HuH-7 (cell line): ENCODE measurements around the gene DNAH11.

Experiments used
- DNase-seq: peaks from one replicate; pipeline ENCODE4 v3.0.0; 2011; ENCODE audit warnings: low spot score

Gene DNAH11

GRCh38 chr7:21934808-21935207, 392.0 kb downstream of the DNAH11 start:
- no peak for DNase-seq

DNA sequence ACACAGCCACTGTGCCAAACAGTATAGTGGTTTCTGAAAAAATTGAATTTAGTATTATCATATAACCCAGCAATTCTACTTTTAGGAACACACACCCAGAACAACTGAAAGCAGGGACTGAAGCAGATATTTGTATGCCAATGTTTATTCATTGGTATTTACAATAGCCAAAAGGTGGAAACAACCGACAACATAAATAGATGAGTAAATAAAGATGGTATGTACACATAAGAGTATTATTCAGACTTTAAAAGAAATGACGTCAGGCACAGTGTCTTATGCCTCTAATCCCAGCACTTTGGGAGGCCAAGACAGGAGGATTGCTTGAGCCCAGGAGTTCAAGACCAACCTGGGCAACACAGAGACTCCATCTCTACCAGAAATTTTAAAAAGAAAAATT, 395.6 kb downstream of the DNAH11 start:
- no peak for DNase-seq

DNA sequence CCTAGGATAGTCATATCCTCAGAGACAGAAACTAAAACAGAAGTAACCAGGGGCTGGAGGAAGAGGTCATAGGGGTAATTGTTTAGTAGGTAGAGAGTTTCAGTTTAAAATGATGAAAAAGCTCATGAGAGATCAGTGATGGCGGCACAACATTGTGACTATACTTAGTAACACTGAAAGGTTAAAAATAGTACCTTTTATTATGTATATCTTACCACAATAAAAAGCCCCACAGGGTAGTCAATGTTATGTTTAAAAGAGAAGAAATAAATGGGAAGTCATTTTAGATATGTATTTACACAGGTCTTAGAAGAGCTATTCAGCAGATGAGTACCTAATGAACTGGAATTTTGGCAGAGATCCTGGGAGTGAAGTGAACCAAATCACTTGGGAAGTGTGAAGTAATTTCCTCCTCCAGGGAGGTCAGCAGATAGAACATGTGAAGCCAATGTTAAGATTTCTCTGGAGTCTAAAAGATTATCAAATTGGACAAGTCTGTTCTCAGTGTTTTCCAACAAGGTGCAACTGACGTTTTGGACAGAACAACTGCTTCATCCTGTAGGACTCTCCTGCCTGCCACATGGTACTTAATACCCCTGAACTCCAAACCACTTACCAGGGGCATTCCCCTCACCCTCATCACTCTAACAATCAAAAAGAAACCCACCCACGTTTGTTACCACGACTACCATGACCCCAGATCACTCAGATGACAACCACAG, 396.5 kb downstream of the DNAH11 start:
- DNase-seq: no peak

- no peak for DNase-seq
Observed at GRCh38 chr7:21939858-21940372, 397.1 kb downstream of the DNAH11 start.

DNA sequence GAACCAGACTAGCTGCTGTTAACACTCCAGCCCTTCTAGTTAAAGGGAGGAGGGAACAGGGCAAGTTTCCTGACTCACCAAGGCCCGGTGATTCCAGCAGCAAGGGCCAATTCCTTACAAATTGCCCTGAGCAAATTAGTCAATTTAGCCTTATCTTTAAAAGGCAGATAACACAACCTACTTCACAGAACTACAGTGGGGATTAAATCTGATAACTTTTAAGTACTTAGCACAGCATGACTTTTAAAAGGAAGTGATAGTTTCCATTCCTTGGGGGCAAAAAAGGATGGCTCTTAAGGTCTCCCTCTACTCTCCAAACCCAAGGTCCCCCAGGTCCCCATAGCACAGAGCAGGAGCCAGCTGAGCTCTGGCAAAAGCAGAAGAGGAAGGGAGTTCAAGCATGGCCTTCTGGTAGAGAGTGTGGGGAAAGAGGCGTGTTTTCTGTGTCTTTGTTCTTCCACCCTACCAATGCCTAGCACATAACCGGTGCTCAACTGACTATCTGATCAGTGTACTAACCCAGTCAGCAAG, 398.8 kb downstream of the DNAH11 start:
- no peak for DNase-seq

GRCh38 chr7:21942955-21943354, 400.1 kb downstream of the DNAH11 start:
- DNase-seq: no peak

GRCh38 chr7:21943436-21943835, 400.6 kb downstream of the DNAH11 start:
- no peak for DNase-seq

DNA sequence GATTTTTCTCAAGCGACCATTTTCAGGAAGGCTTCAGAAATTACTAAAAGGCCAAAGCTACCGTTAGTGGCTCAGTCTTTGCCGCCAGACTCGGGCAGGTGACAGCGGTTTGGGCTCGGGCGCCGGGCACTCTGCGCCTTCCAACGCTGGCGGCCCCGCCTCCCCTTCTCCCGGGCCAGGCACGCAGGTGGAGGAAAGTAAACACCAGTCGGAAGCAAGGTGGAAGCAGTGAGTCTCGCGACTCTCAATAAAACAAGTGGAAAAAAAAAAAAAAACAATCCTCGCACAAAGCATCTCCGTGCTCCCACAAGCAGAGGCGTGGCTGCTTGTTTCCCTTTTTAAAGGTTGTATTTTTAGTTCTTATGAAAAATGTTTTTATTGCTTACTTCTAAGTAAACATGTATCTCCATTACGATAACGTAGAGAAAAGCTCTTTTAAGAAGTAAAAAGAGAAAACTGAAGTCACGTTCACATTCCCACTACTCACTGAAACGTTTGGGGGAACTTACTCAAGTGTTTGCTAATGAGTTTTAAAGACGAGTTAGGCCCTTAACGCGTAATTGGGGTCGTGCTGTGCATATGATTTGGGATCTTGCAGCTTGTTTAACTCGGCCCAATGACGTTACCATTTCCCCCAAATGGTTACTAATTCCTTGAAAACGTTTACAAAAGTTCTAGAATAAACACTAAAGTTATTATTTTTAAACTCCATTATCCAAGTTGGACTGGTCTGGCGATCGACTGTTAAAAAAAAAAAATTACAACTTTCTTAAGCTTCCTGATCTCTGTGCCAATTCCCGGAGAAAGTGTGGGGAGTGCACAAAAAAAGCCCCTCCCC, 402.0 kb downstream of the DNAH11 start:
- DNase-seq: peak; percentile 49

- DNase-seq: peak; percentile 85
Observed at GRCh38 chr7:21945454-21946221, 402.8 kb downstream of the DNAH11 start, which contains the start of gene CDCA7L. Gene CDCA7L (minus strand): TSS chr7:21945899. CDS start chr7:21945804, 95 bp downstream.

GRCh38 chr7:21946222-21946709, 403.4 kb downstream of the DNAH11 start:
- no peak for DNase-seq

DNA sequence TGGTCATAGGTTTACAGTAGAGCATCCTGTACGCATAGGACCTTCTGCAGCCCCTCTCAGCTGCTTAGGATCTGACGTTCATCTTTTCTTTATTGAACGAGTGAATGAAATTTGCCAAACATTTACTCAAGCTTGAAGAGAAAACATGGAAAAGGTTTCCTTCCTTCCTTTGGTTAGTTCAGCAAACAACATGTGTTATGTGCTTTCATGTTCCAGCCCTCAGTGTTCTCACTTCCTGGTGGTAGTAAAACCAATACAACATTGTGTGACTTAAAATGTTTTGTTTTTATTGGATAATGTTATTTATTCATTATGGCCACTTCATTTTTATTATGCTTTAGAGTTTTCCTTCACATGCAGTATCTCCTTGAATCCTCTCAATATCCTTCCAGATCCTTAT, 404.2 kb downstream of the DNAH11 start:
- no peak for DNase-seq

GRCh38 chr7:21947946-21948345, 405.1 kb downstream of the DNAH11 start:
- no peak for DNase-seq

- no peak for DNase-seq
Observed at GRCh38 chr7:21948364-21948763, 405.5 kb downstream of the DNAH11 start.

- no peak for DNase-seq
Observed at GRCh38 chr7:21948887-21949540, 406.2 kb downstream of the DNAH11 start.
